HG03558 (cell line): ENCODE results near the gene CREB3L2.
A peak's percentile ranks its signal among the peaks of the same experiment; 100 is the strongest.
"Not testable (repeated sequence)": the region's sequence is repeated elsewhere in the genome, so short reads cannot be mapped to it uniquely, and the experiment has no call there.

Experiments used
- ATAC-seq: cut with Tn5 transposase; IDR thresholded peaks from one replicate; pipeline ENCODE4 v1.9.1; 2021; ENCODE audit warnings: moderate number of reproducible peaks; ENCODE audit not compliant: unreplicated experiment; ENCODE audit errors: extremely low read depth

CREB3L2 gene

DNA sequence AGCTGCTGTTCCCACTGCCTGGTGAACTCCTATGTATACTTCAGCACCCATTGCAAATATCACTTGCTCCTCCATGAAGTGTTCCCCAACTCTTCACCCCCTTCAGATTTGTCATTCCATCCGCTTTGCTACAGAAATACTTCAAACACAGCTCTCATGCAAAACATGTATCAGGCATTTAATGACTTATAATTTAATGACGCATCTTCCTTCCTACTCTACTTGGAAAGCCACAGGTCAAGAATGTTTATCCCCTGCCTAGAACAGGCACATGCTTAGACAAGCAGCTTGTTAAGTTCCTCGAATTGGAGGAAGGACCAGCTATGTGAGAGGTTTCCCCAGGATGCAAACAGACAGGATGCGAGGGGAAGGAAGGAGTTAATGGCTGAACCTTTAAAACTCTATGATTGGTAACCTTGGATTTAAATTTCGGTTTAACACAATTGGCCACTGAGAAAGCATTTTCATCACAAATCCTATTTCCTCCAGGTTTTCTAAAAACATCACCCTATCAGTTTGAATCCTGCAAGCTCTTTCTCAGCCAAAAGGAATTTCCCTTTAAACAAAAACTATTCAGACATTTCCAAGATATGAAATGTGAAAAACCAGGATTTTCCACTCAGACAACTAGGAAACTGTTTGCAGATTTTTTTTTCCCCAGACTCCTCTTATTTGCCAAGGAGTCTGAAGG, 11.5 kb downstream of the CREB3L2 start:
- no peak for ATAC-seq

DNA sequence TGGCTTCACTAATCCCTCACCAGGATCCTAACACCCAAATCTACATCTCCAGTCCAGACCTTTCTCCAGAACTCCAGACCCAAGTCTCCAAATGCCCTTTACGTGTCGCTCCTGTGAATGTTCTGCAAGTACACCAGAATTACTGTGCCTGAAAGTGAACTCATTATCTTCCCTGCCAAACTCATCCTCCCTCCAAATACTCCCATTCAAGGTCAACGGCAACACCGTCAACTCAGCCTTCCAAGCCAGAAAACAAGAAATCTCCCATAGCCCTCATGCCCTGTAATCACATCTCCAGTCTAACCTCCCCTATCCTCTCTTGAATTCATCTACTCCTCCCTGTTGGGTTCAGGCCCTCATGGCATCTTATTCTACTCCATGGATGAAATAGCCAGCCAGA, 12.3 kb downstream of the CREB3L2 start:
- ATAC-seq, result no peak

DNA sequence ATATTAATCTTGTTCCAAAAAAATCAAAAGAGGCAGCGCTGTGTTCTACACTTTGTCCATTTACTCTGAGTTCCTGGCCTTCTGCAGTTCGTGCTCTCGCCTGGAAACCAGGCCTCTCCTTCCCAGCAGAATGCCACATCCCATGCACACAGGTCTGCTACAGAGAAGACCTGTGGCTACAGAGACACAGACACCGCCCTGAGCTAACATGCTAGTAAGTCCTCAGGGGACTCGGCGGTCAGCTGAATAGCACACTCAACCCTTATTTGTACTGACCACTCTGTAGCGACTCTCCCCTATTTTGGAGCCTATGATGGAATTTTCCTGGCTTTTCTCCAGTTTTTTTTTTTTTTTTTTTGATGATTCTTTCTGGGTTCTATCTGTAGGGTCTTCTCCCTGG, 12.8 kb downstream of the CREB3L2 start:
- ATAC-seq, result no peak

DNA sequence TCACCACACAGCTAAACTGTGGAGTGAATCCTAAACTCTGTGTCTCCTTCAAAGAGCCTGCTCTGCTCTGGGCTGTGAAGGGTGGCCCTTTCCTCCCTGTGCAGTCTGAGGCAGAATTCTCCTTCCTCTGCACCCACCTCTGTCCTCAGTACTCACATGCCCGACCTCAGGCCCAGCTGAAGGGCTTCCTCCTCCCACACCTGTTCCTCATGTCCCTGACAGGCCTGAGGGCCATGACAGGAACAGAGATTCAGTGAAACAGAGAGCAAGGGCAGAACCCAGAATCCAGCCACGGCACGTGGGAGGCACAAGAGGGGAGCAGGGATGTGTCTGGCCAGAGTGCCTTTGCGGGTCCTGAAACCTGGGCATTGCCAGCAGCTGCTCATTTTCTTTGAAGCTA, 13.9 kb downstream of the CREB3L2 start:
- ATAC-seq, result peak; percentile 32

DNA sequence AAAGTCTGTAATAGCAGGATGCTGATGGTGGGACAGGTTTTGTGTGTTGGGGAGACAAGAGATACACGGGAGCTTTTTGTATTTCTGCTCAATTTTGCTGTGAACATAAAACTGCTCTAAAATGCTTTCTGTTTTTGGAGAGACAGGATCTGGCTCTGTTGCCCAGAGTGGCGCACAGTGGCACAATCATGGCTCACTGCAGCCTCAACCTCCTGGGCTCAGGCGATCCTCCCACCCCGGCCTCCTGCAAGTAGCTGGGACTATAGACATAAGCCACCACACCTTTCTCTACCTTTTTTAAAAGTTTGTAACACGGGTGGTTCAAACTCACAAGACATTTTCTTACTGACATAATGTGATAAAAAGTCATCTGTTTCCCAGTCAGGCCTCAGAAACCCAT, 14.3 kb downstream of the CREB3L2 start:
- ATAC-seq, result no peak

DNA sequence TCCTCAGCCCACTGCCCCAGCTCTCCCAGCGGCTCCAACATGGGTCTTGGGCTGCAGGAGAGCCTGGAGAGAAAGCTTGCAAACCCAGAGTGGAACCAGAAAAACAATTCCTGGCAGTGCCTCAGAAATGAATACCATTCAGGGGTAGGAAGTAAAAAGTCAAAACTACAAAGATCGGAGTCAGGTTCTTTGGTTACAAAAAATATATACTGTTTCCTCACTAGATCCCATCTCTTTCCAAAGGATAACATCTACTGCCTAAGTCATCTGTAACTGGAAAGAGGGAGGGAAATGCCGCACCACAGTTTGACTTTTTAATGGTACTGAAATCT, 14.9 kb downstream of the CREB3L2 start:
- ATAC-seq, result no peak

DNA sequence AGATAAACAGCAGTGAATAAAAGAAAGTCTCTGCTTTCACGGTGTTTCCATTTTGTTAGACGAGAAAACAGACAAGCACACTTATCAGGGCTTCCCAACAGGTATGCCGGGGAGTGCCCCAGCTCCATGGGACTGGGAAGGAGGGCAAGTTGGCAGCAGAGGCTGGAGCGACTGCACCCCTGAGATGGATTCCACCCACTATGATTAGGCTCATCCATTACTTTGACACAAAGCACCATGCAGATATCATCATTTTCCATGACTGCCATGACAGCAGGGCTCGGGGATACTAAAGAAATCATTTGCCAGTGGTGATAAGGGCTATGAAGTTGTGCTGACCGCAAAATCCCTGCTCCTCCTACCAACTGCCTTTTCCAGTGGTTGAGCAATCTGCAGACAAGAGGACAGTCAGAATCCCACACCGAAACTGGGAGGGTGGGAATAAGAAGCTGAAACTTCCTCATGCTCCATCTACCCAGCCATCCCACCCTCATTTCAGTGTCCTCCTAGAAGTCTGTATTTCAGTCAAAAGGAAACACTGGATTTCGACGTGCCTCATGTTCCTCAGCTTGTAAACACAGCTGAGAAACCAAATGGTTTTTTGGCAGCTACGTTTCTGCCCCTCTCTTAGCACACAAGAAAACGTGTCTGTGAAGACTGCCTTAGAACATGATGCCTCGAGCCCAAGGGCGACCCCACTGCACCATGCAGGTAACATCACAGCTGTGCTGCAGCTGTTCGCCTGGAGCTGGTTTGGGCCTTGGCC, 15.5 kb downstream of the CREB3L2 start:
- ATAC-seq, result peak; percentile 23

DNA sequence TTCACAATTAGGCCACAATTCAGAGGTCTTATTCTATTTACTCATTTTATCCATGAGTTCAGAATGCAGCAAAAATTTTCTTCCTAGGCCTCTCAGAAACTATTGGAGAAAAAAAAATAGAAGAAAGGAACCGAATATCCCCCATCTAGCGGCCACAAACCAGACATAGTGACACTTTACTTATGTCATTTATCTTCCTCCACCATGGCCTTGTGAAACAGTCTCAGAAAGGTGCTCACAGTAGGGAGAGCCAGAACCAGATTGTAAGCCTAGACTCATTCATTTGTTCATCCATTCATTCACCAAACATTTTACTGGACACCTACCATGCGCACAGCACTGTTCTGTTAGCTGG, 16.0 kb downstream of the CREB3L2 start:
- ATAC-seq, result no peak

DNA sequence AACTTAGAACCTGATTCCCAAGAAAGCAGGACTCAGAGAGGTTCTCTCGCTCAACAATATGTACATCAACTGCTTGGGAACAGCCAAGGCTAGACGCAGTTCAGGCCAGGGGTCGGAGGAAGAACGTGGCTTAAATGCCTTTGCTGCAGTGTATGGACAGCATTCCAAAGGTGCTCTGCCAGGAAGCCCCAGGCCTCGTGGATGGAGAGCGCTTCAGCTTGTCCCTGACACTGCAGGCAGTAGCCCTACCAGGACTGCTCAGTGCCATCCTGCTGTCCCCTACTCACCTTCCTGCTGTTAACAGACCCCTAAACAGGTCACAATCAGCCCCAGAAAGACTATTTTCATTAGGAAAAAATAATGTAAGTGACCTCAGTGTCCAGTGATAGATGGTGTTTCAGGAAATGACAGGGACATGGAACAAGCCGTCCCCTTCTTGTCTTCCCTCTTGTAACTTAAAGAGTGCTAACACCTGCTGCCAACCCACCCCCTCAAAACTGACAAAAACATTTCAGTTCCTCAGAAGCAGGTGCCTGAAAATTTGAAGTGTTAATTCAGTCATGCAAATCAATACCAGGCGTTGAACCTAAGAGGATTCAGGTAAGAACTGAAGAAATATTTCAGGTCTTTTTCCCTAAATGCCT, 16.5 kb downstream of the CREB3L2 start:
- no peak for ATAC-seq

DNA sequence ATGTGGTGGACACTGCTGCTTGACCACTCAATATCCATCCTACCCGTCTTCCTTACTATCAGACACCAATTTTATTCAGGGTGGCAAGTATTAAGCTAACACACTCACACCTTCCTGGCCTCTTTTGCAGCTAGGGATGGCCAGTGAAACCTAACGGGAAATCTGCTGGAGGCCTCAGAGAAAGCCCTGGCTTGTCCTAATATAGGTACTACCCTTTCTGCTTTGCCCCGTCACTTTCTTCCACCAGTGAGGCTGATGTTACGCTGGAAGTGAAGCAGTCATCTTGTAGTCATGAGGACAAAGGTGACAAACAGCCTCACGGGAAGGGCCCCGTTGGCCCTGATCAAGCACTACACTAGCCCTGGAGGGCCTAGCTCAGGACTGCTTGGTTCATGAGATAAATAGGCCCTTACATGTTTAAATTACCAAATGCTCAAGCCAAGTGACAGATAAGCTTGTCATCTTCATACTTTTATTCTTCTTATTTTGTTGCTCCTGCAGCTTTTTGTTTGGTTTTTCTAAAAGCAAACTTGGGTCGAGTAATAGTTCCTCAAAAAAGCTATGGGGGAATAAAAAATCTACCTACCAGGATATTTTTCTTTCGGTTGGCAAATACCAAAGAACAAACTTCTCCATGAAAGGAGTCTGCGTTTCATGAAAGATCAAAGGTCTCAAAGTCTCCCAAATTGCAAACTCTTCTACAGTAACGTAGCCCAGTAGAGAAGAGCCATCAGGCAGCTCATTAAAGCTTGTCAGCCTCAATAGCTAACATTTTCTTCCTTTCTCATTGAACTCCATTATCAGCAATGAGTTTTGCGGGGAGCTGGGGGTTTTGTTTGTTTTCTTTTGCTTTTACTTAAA, 17.5 kb downstream of the CREB3L2 start:
- no peak for ATAC-seq

DNA sequence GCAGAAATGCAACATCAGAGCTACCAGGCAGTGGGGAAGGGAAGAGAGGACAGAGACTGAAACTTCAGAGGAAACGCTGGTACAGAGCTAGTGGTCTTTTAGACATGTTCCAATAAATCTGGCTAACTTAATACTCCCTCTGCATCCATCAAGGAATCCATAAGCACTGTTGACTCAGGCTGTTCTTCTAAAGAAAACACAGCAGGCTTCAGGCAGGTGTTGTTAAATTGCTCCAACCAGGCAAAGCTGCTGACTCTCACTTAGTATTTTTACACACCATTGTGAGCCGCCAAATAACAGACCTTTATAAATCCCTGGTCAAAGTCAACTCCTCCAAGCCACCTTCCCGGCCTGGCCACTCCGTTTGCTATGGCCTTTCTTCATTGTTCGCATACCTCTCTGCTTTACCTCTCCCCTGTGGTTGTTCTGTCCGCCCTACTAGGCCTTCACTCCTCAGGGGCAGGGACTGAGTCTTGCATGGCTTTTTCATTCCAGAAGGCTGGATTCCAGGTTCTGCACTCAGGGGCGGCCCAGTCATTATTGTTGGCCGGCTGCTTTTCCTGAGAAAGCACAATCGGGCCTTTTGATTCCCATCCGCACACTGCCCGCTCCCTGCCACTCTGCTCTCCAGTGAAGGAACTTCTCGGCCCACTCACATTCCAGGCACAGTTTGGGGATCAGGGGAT, 18.4 kb downstream of the CREB3L2 start:
- no peak for ATAC-seq

DNA sequence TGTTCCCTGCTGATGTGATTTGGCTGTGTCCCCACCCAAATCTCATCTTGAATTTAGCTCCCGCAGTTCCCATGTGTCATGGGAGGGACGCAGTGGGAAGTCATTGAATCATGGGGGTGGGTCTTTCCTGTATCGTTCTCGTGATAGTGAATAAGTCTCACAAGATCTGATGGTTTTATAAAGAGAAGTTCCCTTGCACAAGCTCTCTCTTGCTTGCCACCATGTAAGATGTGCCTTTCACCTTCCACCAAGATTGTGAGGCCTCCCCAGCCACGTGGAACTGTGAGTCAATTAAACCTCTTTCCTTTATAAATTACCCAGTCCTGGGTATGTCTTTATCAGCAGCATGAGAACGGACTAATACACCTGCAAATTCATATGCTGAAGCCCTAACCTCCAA, 19.5 kb downstream of the CREB3L2 start:
- not testable (repeated sequence) for ATAC-seq

DNA sequence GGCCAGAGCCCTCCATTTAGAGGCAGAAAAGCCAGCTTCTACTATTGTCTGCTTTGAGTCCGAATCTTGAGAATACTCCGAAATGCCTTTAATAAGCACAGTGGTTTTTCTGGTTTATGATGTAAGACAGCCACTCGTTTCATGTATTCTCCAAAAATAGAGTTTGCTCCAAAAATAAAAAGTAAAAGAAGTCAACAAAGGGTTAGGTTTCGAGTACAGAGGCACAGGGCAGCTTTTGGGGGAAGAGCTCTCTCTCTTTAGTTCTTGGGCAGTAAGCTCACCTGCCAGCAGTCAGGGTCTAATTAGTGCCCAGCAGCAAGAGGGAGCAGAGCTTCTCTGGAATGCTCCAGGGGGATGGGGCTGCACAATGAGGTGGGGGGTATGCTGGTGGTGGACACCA, 20.2 kb downstream of the CREB3L2 start:
- ATAC-seq, result peak; percentile 39

DNA sequence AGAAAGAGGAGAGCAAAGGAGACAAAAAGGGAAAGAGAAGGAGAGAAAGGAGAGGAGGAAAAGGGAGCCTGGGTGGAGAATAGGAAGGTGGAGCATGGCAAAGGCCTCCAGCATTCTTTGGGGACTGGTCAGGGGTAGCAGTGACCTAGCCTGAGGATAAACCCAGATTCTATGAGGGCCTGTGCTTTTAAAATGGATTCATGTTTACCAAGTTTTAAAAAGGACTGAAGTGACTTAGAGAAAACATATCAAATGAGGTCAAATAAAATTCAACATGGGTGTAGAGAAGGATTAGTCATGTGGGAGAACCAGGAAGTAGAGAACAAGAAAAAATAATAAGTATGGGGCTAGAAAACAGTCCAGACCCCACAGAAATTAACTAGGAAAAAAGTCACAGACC, 20.7 kb downstream of the CREB3L2 start:
- ATAC-seq, result no peak

DNA sequence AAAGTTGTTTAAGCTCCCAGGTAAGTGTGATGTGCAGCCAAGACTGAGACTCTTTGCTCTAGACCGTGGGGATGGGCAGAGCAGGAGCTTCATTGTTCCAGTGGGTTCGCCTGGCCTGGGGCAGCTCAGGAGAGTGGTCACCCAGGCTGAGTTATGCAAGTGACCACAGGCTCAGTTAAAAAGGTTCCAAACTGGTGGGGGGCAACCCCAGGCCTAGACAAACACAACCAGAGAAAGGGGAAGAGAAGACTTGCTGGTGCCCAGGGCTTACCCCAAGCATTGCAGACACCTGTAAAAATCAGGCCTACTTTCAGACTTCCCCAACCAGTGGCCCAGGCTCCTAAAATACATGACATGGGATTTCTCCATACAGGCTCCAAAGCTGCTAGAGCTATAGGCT, 21.6 kb downstream of the CREB3L2 start:
- ATAC-seq, result no peak

DNA sequence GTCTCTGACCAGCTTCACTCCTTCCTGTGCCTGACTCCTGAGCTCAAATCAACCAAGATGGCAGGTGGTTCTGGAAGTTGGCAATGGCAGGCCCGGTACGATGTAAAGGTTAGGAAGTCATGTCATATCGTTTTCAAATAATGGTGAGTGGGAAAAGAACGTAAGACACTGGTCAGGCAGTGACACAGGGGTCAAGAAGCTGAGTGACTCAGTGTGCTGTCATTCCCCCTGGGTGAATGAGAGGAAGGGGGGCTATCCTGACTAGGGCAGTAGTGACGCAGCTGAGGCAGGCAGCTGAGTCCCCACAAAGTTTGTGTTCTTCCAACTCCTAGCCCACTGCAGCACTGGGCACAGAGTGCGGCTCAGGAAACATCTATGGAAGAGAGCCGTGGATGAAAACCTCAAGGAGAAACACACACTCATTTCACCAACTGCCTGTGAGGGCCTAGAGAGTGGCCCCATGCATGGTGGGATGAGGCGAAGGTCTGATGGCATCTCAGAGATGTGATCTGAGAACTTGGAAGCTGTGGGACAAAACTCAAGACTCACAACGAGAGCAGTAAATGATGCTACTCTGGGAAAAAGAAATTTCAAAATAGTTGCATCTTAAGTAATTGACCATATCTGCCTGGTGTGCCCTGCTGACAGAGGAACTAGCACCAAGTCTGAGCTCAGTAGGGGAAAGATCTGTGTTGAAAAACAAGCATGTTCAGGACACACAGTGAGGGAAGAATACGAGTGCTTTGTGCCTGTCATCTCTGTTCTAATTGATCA, 23.2 kb downstream of the CREB3L2 start:
- ATAC-seq, result no peak

DNA sequence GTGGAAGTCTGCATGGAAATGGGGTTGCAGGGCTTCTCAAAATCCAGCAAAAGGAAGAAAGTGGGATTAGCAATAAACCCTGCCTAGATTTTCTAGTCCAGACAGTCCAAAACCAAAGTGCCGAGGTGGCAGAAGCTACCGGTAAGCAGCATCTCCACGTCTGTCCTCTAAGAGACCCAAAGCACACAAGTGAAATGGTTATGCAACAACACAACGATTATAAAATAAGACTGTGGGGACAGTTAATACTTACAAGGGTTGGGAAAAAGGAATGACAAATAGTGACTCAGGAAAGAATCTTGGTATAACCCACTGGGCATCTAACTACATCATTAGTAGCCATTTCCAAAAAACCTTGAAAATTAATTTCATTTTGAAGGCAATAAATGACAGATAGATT, 24.7 kb downstream of the CREB3L2 start:
- ATAC-seq, result no peak

DNA sequence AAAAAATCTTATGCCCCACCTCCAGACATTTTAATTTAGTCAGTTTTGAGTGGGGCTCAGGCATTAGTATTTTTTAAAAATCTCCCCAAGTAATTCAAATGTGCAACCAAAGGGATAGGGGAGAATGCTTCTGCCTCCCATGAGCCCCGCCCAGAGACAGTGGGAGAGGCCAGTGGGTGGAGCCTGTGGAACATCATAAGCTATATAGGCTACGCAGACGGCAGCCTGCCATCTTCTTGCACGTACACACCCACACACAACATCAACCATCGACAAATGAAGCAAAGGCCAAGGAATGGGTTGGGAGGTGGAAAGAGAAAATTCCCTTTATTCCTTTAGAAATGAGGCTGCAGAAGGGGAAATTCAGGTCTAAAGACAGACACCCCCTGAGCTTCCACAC, 25.2 kb downstream of the CREB3L2 start:
- ATAC-seq, result no peak

DNA sequence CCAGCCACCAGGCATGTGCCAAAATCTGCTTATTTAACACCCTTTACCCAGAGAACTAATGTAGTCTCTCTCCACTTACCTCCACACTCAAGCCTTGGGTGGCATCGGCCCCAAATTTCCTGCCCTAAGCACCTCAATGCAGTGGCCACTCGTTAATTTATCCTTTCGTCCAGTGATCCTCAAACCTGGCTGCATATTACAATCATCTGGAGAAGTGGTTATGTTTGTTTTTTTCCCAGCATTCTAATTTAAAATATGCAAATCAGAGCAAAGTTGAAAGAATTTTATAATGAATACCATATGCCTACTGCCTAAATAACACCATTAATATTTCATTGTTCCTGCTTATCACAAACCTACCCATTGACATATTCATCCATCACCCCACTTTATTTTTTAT, 25.7 kb downstream of the CREB3L2 start:
- no peak for ATAC-seq

DNA sequence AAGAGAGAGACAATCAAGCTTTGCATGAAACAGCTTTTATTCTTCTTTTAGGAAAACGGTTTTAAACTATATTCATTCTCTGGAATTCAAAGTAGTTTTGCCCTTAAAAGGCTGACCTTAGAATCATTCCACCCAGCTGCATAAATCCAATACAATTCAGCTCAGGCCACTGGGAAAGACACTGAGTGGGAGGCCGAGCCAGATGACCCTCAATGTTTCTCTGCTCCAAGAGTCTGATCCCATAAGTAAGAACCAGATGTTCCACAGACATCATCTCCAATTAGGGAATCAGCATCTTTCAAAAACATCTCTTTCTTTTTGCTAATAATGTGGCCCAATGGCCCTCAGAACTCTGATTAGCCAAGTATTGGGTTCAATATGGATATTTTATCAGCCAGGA, 26.1 kb downstream of the CREB3L2 start:
- no peak for ATAC-seq
